Stimulated activated CD4-positive, alpha-beta T cell treated with anti-CD3 and anti-CD28 coated beads, Interleukin-1b, Interleukin-23, amount 100 ng/mL, for 24 hours (primary cell): Measurements from ENCODE around the gene SLC4A3.

Source experiments
- DNase-seq, 4 experiments: peaks; one replicate each; pipeline ENCODE4 v3.0.0-alpha.2; 2020; ENCODE audit warnings: low read depth in 4 of 4, low spot score in 1 of 4

SLC4A3 gene

GRCh38 chr2:219627103-219628100 is at the start of gene SLC4A3:
Gene SLC4A3, plus strand, starts transcription at chr2:219627630. Its CDS starts 363 bp downstream, at chr2:219627993.
- no peak for DNase-seq

- no peak for DNase-seq
Observed at GRCh38 chr2:219578811-219579613, 48.4 kb upstream of the SLC4A3 start.

GRCh38 chr2:219581346-219581745 is 46.1 kb upstream of the SLC4A3 start:
- no peak for DNase-seq

GRCh38 chr2:219591091-219591490 is 36.3 kb upstream of the SLC4A3 start:
- DNase-seq, result no peak

- no peak for DNase-seq
Observed at GRCh38 chr2:219592736-219593135, 34.7 kb upstream of the SLC4A3 start.

- no peak for DNase-seq
Observed at GRCh38 chr2:219593154-219593553, 34.3 kb upstream of the SLC4A3 start.

- no peak for DNase-seq
Observed at GRCh38 chr2:219595256-219595655, 32.2 kb upstream of the SLC4A3 start.

GRCh38 chr2:219596954-219597551 is 30.4 kb upstream of the SLC4A3 start:
- DNase-seq, result no peak

GRCh38 chr2:219597552-219598307 is 29.7 kb upstream of the SLC4A3 start, which contains the start of gene STK11IP:
Gene STK11IP, plus strand, starts transcription at chr2:219597857. Its CDS starts 263 bp downstream, at chr2:219598120.
- DNase-seq, result peak; percentile 85 to 91 (median 86)

GRCh38 chr2:219598308-219599078 is 28.9 kb upstream of the SLC4A3 start:
- DNase-seq, result no peak

- DNase-seq, result no peak
Observed at GRCh38 chr2:219603771-219604170, 23.7 kb upstream of the SLC4A3 start.

GRCh38 chr2:219605607-219605954 is 21.8 kb upstream of the SLC4A3 start:
- DNase-seq, result no peak

- no peak for DNase-seq
Observed at GRCh38 chr2:219607931-219608330, 19.5 kb upstream of the SLC4A3 start.

- no peak for DNase-seq
Observed at GRCh38 chr2:219608399-219608964, 18.9 kb upstream of the SLC4A3 start.

GRCh38 chr2:219609149-219609750 is 18.2 kb upstream of the SLC4A3 start:
- DNase-seq, result no peak

GRCh38 chr2:219611306-219611705 is 16.1 kb upstream of the SLC4A3 start:
- no peak for DNase-seq

GRCh38 chr2:219611866-219612576 is 15.4 kb upstream of the SLC4A3 start:
- DNase-seq, result no peak

- no peak for DNase-seq
Observed at GRCh38 chr2:219612577-219613286, 14.7 kb upstream of the SLC4A3 start.
